Fibroblast of pulmonary artery (primary cell): ENCODE results near the gene NSG2.

ENCODE experiments used
- DNase-seq: peaks from one replicate; pipeline ENCODE4 v3.0.0-alpha.2; 2010; ENCODE audit warnings: low read depth
- H3K4me3 ChIP-seq: replicated peaks from 2 replicates; pipeline ENCODE4 v1.5.1; 2011; ENCODE audit warnings: low read depth, mild to moderate bottlenecking, control low read depth, low read length, moderate library complexity
- CTCF ChIP-seq: IDR thresholded peaks from 2 replicates; pipeline ENCODE4 v1.5.1; 2011; ENCODE audit warnings: mild to moderate bottlenecking, control low read depth, low read length, inconsistent platforms; ENCODE audit errors: missing control alignments

The NSG2 gene

GRCh38 chr5:174058433-174059122 lies 13.1 kb downstream of the NSG2 start:
- no peak for TF ChIP-seq CTCF
- no peak overlapping the region for H3K4me3 ChIP-seq
- no peak for DNase-seq

- H3K4me3 ChIP-seq = no peak overlapping the region
- DNase-seq = no peak
- no peak for TF ChIP-seq CTCF
Measured at GRCh38 chr5:174059247-174059646, 13.7 kb downstream of the NSG2 start.

- no peak for DNase-seq
- TF ChIP-seq CTCF = no peak
- H3K4me3 ChIP-seq = no peak overlapping the region
Measured at GRCh38 chr5:174063082-174063756, 17.7 kb downstream of the NSG2 start.

- H3K4me3 ChIP-seq = no peak overlapping the region
- no peak for DNase-seq
- TF ChIP-seq CTCF = no peak
Measured at GRCh38 chr5:174064171-174064570, 18.7 kb downstream of the NSG2 start.

GRCh38 chr5:174065528-174066197 lies 20.2 kb downstream of the NSG2 start:
- H3K4me3 ChIP-seq = no peak overlapping the region
- no peak for DNase-seq
- TF ChIP-seq CTCF = no peak

GRCh38 chr5:174067499-174067898 lies 22.0 kb downstream of the NSG2 start:
- no peak for TF ChIP-seq CTCF
- H3K4me3 ChIP-seq = no peak overlapping the region
- DNase-seq = no peak

GRCh38 chr5:174071484-174071883 lies 26.0 kb downstream of the NSG2 start:
- DNase-seq = no peak
- TF ChIP-seq CTCF = no peak
- no peak overlapping the region for H3K4me3 ChIP-seq
